ENCODE data around the gene TAF12. TPM values are rescaled to one million over a fixed set of nuclear protein-coding genes. Genes with fewer than 3 reads are reported as not detected.

Gene TAF12
- total RNA-seq, 4 donors from 2014 or later = 16.1 to 17.6 (median 17.1) TPM

DNA sequence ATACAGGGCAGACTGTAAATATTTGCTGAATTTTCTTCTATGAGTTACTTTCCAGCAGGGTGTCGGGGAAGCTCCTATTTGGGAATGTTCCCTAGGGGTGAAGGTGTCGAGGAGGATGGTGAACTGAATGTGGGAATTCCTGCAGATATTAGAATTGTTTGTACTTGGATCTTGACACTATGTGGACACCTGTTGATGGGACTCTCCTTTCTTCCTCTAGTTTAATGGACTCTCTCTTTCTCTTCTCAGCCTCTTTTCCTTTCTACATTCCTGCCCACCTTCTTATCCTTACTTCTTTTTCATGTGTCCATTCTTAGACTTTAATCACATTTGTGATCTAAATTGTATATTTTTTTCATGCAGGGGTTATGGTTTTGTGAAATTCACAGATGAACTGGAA is 75.9 kb downstream of the TAF12 start:
- H3K36me3 ChIP-seq = peaks cover 74 to 100% (median 94%) of the 10 kb centered on the region in 4 donors
- TF ChIP-seq POLR2AphosphoS5 (IDR thresholded peaks at IDR 0.05) = no peak
- no peak for TF ChIP-seq EP300 (IDR thresholded peaks at IDR 0.05)
- no peak for TF ChIP-seq POLR2A (IDR thresholded peaks at IDR 0.05; ENCODE audit: low read depth)
- TF ChIP-seq, protein P1, sequence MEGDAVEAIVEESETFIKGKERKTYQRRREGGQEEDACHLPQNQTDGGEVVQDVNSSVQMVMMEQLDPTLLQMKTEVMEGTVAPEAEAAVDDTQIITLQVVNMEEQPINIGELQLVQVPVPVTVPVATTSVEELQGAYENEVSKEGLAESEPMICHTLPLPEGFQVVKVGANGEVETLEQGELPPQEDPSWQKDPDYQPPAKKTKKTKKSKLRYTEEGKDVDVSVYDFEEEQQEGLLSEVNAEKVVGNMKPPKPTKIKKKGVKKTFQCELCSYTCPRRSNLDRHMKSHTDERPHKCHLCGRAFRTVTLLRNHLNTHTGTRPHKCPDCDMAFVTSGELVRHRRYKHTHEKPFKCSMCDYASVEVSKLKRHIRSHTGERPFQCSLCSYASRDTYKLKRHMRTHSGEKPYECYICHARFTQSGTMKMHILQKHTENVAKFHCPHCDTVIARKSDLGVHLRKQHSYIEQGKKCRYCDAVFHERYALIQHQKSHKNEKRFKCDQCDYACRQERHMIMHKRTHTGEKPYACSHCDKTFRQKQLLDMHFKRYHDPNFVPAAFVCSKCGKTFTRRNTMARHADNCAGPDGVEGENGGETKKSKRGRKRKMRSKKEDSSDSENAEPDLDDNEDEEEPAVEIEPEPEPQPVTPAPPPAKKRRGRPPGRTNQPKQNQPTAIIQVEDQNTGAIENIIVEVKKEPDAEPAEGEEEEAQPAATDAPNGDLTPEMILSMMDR (IDR thresholded peaks at IDR 0.05) = no peak
- WGBS = 100% methylated on average over 2 of the region's 2 CpGs
- no peaks in the 10 kb centered on the region for H3K4me1 ChIP-seq
- H3K9me3 ChIP-seq = no peaks in the 10 kb centered on the region
- DNase-seq (ENCODE audit: extremely low spot score) = no peak
- no peak overlapping the region for H3K27ac ChIP-seq (replicated peaks in 1 of 4)
- intact Hi-C loops (cut with DNase I) = no loop called here
- H3K27me3 ChIP-seq = no peaks in the 10 kb centered on the region
- H3K4me3 ChIP-seq = no peak overlapping the region

DNA sequence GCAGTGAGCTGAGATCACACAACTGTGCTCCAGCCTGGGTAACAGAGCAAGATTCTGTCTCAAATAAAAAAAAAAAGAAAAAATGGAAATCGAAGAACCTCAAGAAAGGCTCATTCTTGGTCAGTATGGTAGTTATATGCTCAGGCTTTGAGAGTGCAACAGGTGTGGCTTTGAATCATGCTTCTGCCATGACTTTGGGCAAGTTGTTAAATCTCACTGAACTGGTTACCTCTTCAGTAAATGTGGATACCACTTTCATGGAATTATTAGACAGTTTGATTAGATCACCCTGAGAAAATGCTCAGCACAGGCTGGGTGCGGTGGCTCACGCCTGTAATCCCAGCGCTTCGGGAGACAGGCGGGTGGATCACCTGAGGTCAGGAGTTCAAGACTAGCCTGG is 77.1 kb downstream of the TAF12 start:
- Histone ChIP-seq H3K36me3 (peaks cover 84 to 100% (median 94%) of the 10 kb centered on the region in 4 donors), H3K4me1 (no peaks in the 10 kb centered on the region), H3K4me3 (no peak overlapping the region), H3K27me3 (no peaks in the 10 kb centered on the region), H3K27ac (replicated peaks in 1 of 4) (no peak overlapping the region), H3K9me3 (no peaks in the 10 kb centered on the region)
- no peak for DNase-seq (ENCODE audit: extremely low spot score)
- TF ChIP-seq POLR2A (IDR thresholded peaks at IDR 0.05; ENCODE audit: low read depth) = no peak
- TF ChIP-seq POLR2AphosphoS5 (IDR thresholded peaks at IDR 0.05) = no peak
- TF ChIP-seq, protein P1 (IDR thresholded peaks at IDR 0.05) = no peak
- TF ChIP-seq EP300 (IDR thresholded peaks at IDR 0.05) = no peak
- intact Hi-C loops (cut with DNase I) = no loop called here
- 87% methylated on average over 6 of the region's 6 CpGs for WGBS

DNA sequence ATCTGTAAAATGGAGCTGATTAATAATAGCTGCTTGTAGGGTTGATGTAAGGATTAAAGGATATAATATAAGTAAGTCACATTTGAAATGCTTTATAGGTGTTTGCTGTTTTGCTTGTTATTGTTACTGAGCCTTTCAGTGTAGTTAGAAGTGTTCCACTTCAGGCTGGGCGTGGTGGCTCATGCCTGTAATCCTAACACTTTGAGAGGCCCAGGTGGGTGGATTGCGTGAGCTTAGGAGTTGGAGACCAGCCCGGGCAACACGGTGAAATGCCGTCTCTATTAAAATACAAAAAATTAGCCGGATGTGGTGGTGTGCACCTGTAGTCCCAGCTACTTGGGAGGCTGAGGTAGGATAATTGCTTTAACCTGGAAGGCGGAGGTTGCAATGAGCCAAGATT is 77.8 kb downstream of the TAF12 start:
- Histone ChIP-seq H3K4me1 (no peaks in the 10 kb centered on the region), H3K4me3 (no peak overlapping the region), H3K9me3 (no peaks in the 10 kb centered on the region), H3K27me3 (no peaks in the 10 kb centered on the region), H3K27ac (replicated peaks in 1 of 4) (no peak overlapping the region), H3K36me3 (peaks cover 84 to 100% (median 96%) of the 10 kb centered on the region in 4 donors)
- no peak for TF ChIP-seq POLR2A (IDR thresholded peaks at IDR 0.05; ENCODE audit: low read depth)
- TF ChIP-seq, protein P1 (IDR thresholded peaks at IDR 0.05) = no peak
- TF ChIP-seq EP300 (IDR thresholded peaks at IDR 0.05) = no peak
- TF ChIP-seq POLR2AphosphoS5 (IDR thresholded peaks at IDR 0.05) = no peak
- intact Hi-C loops (cut with DNase I) = no loop called here
- no peak for DNase-seq (ENCODE audit: extremely low spot score)
- WGBS = 100% methylated on average over 7 of the region's 7 CpGs

DNA sequence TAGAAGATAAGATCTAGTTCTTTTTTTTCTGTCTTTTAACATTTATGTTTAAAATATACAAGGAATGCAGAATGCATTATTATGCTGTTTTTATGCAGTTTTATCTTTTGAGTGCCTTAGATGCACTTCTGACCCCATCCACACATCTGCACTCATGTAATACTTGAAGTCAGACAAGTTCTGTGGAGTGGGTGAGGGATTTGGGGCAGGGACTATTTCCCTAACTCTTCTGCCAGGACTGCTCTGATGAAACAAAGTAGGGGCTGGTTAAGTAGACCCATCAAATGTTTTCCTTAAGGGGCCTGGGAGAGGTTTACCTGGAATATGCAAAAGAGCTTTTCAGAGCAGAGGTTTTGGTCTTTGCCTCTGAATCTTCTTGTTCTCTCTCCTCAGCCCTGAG is 78.6 kb downstream of the TAF12 start:
- peaks cover 87 to 100% (median 100%) of the 10 kb centered on the region in 4 donors for H3K36me3 ChIP-seq
- intact Hi-C loops (cut with DNase I) = no loop called here
- H3K27ac ChIP-seq (replicated peaks in 1 of 4) = no peak overlapping the region
- TF ChIP-seq EP300 (IDR thresholded peaks at IDR 0.05) = no peak
- TF ChIP-seq, protein P1 (IDR thresholded peaks at IDR 0.05) = no peak
- no peak for TF ChIP-seq POLR2AphosphoS5 (IDR thresholded peaks at IDR 0.05)
- no peak for TF ChIP-seq POLR2A (IDR thresholded peaks at IDR 0.05; ENCODE audit: low read depth)
- no peaks in the 10 kb centered on the region for H3K27me3 ChIP-seq
- DNase-seq (ENCODE audit: extremely low spot score) = no peak
- no peak overlapping the region for H3K4me3 ChIP-seq
- H3K4me1 ChIP-seq = no peaks in the 10 kb centered on the region
- no peaks in the 10 kb centered on the region for H3K9me3 ChIP-seq

DNA sequence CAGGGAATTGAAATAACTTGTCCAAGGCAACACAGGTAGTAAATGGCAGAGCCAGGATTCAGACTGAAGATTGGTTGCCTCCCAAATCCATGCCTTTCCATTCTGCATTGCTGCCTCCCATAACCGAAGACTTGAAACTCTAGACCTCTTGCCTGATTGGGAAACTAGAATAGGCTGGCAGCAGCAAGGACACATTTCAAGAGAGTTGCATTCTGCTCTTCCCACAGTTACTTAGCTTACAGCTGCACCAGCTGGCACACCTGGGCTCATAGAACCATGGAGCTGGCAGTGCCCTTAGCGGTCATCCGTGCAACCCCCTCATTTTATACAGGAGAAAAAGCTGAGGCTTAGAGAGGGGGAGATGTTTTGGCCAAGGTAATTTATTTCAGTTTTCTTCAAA is 82.0 kb downstream of the TAF12 start:
- Histone ChIP-seq H3K4me3 (no peak overlapping the region), H3K4me1 (no peaks in the 10 kb centered on the region), H3K27ac (replicated peaks in 1 of 4) (no peak overlapping the region), H3K36me3 (peaks cover 80 to 100% (median 99%) of the 10 kb centered on the region in 4 donors), H3K27me3 (no peaks in the 10 kb centered on the region), H3K9me3 (no peaks in the 10 kb centered on the region)
- intact Hi-C loops (cut with DNase I) = no loop called here
- TF ChIP-seq POLR2AphosphoS5 (IDR thresholded peaks at IDR 0.05) (no peak), EP300 (IDR thresholded peaks at IDR 0.05) (no peak), POLR2A (IDR thresholded peaks at IDR 0.05; ENCODE audit: low read depth) (no peak)
- TF ChIP-seq, protein P1 (IDR thresholded peaks at IDR 0.05) = no peak
- WGBS = 95% methylated on average over 3 of the region's 3 CpGs
- no peak for DNase-seq (ENCODE audit: extremely low spot score)

Measured in esophagus muscularis mucosa (tissue), 4 donors.